Endometrial microvascular endothelial cells (primary cell): ENCODE data around the gene LDAF1. TPM values are rescaled to one million over a fixed set of nuclear protein-coding genes. Genes with fewer than 3 reads are reported as not detected.

Experiments used
- in situ Hi-C: cut with HindIII; loops from 2 replicates; pipeline ENCODE4 v1.10.0; 2017; ENCODE audit warnings: low sequenced_read_pairs, low pct_unique_long_range_greater_than_20kb; ENCODE audit errors: inconsistent ontology term
- total RNA-seq: library from RNA; depleted of rRNA; stranded (reverse); fragments of >200 nt; gene quantifications from one replicate; pipeline ENCODE4 v1.2.3, GENCODE V29; 2015; ENCODE audit errors: inconsistent ontology term

Gene LDAF1
- total RNA-seq, 1 donor from 2014 or later, result 47.4 TPM

DNA sequence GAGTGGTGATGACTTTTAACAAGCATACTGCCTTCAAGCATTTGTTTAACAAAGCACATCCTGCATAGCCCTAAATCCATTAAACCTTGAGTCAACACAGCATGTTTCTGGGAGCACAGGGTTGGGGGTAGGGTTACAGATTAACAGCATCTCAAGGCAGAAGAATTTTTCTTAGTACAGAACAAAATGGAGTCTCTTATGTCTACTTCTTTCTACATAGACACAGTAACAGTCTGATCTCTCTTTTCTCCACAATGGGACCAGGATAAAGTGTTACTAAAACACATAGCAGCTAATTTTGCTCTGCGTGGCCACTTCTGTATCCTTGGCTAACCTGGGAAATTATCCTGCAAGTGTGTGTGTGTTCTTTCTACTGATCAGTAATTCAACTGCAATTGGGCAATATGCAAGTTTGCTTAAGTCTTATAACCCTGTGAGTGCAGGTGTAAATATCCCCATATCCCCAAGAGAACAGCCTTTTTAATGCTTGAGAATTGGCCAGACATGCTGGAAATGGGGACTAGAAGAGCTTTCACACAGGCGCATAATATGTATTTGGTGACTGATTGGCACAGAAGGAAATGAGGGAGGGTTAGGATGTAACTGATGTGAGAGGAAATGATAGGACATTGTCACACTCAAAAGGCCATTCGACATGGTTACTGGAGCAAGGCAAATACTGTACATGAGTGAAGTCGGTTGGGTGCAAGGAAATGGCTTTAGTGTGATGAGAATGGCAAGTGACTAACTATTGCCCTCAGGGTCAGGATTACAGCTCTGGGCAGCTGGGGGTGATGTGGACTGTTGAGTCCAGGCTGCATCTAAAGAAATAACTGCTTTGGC is 64.2 kb downstream of the LDAF1 start:
- in situ Hi-C loops, result no loop called here

DNA sequence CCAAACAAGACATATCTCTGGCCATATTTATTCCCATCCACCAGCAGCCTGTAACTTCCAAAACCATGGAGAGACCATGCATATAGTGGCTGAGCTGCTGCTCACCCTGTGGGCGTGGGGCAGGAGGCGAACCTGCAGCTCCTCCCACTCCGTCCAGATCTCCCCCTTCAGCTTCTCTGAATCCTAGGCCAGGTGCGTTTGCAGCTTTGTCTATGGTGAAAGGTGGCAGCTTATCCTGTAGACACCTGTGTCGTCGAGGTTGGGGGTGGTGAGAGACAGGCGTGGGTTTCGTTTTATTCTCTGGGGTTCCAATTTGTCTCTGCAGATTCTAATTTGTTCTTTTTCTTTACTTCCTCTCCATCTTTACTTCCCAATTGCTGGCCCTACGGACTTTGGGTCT is 65.3 kb downstream of the LDAF1 start:
- in situ Hi-C loops, result no loop called here

DNA sequence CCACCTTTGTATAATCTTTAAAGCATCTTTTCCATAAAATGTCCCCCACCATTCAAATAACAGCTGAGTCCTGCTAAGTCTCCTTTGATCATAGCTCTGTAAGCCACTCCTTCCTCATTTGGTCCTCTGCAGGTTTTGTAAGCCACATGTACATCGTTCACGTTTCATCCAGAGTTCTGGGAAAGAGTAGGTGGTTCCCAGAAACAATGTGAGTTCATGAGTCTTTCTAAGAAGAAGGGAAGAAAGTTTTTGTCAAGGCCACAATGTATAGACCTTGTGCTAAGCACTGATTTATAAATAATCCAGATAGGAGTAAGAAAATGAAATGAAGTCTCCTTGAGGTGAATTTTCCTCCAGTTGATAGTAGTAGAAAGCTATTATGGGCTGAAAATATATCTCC is 66.3 kb downstream of the LDAF1 start:
- in situ Hi-C loops, result no loop called here

DNA sequence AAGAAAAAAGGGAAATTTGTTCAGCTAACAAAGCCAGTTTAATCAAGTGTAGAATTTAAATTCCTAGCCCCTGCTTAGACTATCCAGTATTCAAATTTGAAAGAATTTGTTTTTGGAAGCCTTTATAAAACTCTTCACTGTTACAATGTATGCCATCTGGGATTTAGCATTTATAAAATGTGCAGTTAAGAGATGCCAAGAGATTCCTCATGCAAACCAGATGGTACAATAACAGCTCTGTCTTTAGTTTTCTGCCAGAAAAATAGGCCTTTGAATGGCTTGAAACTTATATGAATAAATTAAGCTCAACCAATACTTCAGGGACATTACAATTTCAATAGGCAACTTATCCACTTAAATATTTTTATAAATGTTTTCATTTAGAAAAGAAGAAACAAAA is 68.3 kb downstream of the LDAF1 start:
- in situ Hi-C loops, result no loop called here

DNA sequence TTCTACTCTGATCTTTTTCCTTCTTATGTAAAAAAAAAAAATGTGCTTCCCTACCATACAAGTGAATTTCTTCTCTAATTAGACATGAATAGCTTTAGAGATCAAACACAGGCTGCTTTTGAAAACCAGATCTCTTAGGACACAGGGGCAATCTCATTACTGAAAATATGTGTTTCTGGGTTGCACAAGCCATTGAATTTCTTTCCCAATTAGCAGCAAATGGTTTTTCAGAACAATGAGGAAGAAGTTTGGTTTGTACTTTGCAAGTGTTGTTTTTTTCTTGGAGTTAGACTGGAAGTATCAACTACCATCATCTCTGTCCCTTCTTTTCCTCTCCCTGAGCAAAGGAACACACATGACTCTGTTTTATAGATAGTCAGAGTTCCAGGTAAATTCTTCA is 69.4 kb downstream of the LDAF1 start:
- in situ Hi-C loops, result no loop called here

DNA sequence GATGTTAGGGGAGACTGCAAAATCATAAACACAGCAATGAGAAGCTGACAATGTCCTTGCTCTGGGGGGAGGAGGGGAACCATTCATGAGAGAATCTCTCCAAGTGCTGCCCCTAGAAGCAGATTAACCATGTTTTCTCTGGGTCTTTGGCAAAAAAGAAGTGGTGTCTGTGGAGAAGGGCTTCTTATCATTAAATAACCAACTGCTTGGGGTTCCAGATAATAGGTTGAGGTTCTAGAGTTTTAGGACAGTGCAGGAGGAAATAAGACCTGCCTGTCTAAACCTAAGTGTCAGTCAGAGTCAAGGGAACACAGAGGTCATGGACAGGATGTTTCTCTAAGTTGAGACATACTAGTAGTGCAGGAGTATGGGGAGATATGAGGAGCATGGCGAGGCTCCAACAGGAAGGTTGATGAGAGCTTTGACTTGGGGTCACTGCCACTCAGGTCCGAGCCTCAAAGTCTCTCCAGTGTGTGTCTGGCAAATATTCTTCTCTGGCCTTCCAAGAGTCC is 69.9 kb downstream of the LDAF1 start:
- in situ Hi-C loops, result no loop called here

Other genes starting within 250 kb of the LDAF1 start
- 0.09 TPM for gene DNAH3, start 7.8 kb upstream of the LDAF1 start, total RNA-seq
- not detected for gene ZP2, start 52.9 kb downstream of the LDAF1 start, total RNA-seq
- not detected for gene ANKS4B, start 75.0 kb downstream of the LDAF1 start, total RNA-seq
- gene CRYM, start 119.6 kb downstream of the LDAF1 start, total RNA-seq, result not detected